ENCODE measurements around the gene PADI3. TPM values are rescaled to one million over a fixed set of nuclear protein-coding genes. Genes with fewer than 3 reads are reported as not detected.

PADI3 gene
- polyA plus RNA-seq, 3 donors = 0.06 to 0.15 (median 0.07) TPM

- DNase-seq (ENCODE audit: extremely low read depth in 1 of 11, low read depth in 9 of 11, low spot score in 4 of 11) = no peak
Observed at GRCh38 chr1:17260738-17261137, 11.8 kb downstream of the PADI3 start.

- no peak for DNase-seq (ENCODE audit: extremely low read depth in 1 of 11, low read depth in 9 of 11, low spot score in 4 of 11)
Observed at GRCh38 chr1:17263936-17264335, 15.0 kb downstream of the PADI3 start.

GRCh38 chr1:17264470-17264869 lies 15.6 kb downstream of the PADI3 start:
- DNase-seq (ENCODE audit: extremely low read depth in 1 of 11, low read depth in 9 of 11, low spot score in 4 of 11) = no peak

DNA sequence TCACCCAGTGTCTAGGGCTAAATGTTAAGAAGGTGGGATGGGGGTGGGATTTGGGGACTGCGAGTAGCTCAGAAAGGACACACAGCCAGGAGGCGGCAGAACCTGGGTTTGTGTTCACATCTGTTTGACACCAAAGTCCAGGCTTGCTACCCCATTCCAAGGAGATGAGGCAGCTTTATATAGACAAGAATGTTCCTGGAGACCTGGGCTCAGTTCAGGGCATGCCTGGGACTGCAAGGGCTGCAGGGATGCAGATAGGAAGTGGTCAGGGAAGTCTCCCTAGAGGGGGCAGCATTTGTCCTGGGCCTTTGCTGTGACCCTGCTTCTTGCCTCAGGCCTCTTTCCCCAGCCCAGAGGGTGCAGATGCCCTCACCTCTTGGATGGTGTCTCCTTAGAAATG lies 16.3 kb downstream of the PADI3 start:
- no peak for DNase-seq (ENCODE audit: extremely low read depth in 1 of 11, low read depth in 9 of 11, low spot score in 4 of 11)

DNA sequence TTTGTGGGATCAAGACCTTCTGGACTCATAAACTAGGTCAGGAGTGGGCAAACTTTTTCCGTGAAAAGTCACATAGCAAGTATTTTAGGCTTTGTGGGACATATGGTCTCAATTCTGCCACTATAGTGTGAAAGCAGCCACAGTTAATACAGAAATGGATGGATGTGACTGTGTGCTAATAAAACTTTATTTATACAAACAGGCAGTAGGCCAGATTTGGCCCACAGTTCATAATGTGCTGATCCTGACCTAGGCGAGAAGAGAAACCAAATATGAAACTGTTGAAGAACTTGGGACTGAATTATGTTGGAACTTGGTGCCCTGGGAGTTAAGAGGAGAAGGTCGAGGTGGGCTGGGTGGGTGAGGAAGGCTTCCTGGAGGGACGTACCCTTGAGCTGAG lies 17.1 kb downstream of the PADI3 start:
- no peak for DNase-seq (ENCODE audit: extremely low read depth in 1 of 11, low read depth in 9 of 11, low spot score in 4 of 11)

- no peak for DNase-seq (ENCODE audit: extremely low read depth in 1 of 11, low read depth in 9 of 11, low spot score in 4 of 11)
Observed at GRCh38 chr1:17270891-17271765, 22.2 kb downstream of the PADI3 start.

GRCh38 chr1:17272066-17272465 lies 23.2 kb downstream of the PADI3 start:
- no peak for DNase-seq (ENCODE audit: extremely low read depth in 1 of 11, low read depth in 9 of 11, low spot score in 4 of 11)

- no peak for DNase-seq (ENCODE audit: extremely low read depth in 1 of 11, low read depth in 9 of 11, low spot score in 4 of 11)
Observed at GRCh38 chr1:17272646-17273045, 23.7 kb downstream of the PADI3 start.

- DNase-seq (ENCODE audit: extremely low read depth in 1 of 11, low read depth in 9 of 11, low spot score in 4 of 11) = no peak
Observed at GRCh38 chr1:17273096-17273495, 24.2 kb downstream of the PADI3 start.

- DNase-seq (ENCODE audit: extremely low read depth in 1 of 11, low read depth in 9 of 11, low spot score in 4 of 11) = peak in 2 of 11 donors; percentile 7 to 37
Observed at GRCh38 chr1:17274186-17275170, 25.6 kb downstream of the PADI3 start.

- no peak for DNase-seq (ENCODE audit: extremely low read depth in 1 of 11, low read depth in 9 of 11, low spot score in 4 of 11)
Observed at GRCh38 chr1:17276568-17276967, 27.7 kb downstream of the PADI3 start.

- DNase-seq (ENCODE audit: extremely low read depth in 1 of 11, low read depth in 9 of 11, low spot score in 4 of 11) = no peak
Observed at GRCh38 chr1:17277511-17278159, 28.7 kb downstream of the PADI3 start.

DNA sequence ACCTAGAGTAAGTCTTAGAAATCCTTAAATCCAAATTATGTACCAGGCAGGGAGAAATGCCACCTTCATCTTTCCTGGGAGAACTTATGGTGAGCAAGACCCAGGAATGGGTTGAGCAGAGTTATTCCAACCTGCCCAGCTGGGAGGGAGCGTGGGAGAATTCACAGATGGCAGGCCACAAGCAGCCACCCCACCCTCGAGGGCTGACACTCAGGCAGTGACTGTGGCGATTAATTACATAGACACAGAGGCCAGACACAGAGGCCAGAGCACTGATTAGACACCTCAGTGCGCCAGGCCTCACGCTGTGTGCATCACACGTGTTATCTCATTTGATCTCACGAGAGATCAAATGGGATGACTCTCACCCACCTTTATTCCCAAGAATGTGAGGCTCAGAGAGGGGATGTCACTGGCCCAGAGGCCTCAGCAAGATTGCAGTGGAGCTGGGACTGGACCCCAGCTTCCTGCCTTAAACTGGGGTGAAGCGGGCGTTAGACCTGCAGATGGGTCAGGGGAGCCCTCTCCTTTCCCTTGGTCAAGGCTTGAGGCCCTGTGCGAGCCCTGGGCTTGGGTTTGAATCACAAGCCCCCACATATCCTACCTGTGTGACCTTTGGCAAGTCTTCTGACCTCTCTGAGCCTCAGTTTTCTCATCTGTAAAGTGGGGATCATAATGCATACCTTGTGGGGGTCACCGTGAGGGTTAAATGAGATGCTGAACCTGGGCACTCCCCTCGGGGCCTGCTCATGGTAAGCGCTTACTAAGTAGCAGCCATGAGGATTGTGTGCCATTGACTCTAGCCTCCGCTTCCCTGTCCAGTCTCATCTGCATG lies 30.3 kb downstream of the PADI3 start:
- no peak for DNase-seq (ENCODE audit: extremely low read depth in 1 of 11, low read depth in 9 of 11, low spot score in 4 of 11)

DNA sequence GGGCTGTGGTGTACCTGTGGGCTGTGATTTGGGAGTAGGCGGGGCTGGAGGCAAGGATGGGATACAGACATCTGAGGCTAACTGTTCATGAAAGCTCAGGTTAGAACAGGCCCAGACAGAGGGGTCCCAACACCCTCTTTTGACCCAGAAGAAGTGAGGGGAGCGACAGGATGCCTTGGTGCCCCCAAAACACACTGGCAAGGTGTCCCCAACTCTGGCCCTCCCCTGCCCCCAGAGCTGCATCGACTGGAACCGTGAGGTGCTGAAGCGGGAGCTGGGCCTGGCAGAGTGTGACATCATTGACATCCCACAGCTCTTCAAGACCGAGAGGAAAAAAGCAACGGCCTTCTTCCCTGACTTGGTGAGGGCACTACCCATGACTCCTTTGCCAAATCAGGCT lies 31.5 kb downstream of the PADI3 start:
- DNase-seq (ENCODE audit: extremely low read depth in 1 of 11, low read depth in 9 of 11, low spot score in 4 of 11) = no peak

DNA sequence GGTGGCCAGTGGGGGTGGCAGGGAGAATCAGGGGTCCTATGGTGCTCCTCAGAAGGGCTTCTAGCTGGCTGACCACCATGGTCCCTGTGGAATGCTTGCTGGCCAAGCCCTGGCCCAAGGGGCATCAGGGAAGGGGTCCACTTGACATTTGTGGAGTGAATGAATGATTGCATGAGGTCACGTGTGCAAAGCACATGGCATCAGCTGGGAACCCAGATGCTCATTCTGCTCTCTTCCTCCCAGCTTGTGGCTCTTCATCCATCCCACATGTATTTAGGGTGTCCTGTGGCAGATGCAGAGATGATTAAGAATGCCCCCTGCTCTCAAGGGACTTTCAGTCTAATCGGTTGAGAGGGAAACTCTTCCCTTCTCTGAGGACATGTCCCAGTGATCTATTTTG lies 32.0 kb downstream of the PADI3 start:
- no peak for DNase-seq (ENCODE audit: extremely low read depth in 1 of 11, low read depth in 9 of 11, low spot score in 4 of 11)

DNA sequence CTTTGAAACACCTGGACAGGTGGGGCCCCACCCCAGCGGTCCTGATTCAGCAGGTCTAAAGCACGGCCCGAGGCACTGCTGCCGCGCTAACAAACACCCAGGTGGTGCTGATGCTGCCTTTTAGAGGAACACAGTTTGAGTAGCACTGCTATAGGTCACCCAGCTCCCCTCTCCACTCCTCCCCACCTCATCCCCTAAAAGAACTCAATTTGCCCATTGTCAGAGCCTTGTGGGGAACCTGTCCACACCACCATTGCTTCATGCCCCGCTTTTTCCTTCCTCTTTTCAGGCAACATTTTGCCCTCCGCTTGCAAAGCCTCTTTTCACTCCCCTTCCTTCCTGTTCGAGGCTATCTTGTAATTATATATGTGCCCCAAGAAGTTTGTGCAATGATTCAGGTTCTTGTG lies 32.9 kb downstream of the PADI3 start:
- no peak for DNase-seq (ENCODE audit: extremely low read depth in 1 of 11, low read depth in 9 of 11, low spot score in 4 of 11)

GRCh38 chr1:17282836-17283235 lies 33.9 kb downstream of the PADI3 start:
- DNase-seq (ENCODE audit: extremely low read depth in 1 of 11, low read depth in 9 of 11, low spot score in 4 of 11) = no peak

DNA sequence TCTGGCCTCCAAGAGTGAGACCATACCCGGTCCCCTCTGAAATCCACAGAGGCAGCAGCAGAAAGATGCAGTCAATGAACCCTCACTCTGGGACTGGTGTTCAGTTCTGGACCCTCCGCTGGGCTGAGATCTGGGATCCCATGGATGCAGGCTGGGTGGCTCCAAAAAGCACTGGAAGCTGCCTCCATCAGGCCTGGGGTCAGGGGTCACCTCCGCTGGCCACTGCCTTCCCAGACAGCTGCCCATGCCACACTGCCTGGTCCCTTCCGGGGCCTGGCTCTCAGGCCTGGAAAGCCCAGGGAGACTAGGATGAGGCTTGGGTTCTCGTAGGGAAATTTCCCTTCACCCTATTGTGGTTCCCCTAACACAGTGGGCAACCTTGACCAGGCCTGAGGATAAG lies 37.7 kb downstream of the PADI3 start:
- DNase-seq (ENCODE audit: extremely low read depth in 1 of 11, low read depth in 9 of 11, low spot score in 4 of 11) = no peak
